ENCODE data around the gene CAMSAP1.

DNA sequence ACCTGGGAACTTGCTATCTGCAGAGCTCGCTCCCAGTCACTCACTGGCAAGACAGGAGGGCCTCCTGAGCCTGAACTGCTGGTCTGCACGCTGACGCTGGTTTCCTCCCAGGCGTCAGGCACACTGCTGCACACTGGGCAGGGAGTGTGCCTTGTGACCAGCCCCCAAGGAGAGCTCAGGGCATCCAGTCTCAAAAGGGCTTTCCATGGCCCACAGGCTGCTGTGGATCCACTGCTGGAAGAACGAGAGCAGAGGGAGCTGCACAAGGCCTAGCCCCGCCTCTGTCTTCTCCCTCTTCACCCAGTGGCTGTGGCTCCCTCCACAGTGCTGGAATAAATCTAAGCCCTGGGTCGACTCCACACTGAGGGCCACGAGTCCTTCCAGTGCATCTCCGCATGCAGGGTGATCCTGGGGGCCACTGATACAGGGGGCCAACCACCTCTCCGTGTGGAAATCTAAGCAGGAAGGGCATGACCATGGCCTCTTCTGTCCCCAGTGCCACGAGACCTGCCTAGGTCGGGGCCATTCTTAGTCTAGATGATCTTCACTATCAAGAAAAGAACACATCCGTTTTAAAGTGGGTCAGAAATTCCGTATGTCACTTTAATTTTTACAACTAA, 93.6 kb downstream of the CAMSAP1 start:
- TF ChIP-seq, protein P1, sequence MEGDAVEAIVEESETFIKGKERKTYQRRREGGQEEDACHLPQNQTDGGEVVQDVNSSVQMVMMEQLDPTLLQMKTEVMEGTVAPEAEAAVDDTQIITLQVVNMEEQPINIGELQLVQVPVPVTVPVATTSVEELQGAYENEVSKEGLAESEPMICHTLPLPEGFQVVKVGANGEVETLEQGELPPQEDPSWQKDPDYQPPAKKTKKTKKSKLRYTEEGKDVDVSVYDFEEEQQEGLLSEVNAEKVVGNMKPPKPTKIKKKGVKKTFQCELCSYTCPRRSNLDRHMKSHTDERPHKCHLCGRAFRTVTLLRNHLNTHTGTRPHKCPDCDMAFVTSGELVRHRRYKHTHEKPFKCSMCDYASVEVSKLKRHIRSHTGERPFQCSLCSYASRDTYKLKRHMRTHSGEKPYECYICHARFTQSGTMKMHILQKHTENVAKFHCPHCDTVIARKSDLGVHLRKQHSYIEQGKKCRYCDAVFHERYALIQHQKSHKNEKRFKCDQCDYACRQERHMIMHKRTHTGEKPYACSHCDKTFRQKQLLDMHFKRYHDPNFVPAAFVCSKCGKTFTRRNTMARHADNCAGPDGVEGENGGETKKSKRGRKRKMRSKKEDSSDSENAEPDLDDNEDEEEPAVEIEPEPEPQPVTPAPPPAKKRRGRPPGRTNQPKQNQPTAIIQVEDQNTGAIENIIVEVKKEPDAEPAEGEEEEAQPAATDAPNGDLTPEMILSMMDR (tag by site-specific recombination; IDR thresholded peaks at IDR 0.05) = no peak
- TF ChIP-seq ZBTB20 (tag by site-specific recombination; IDR thresholded peaks at IDR 0.05) (no peak), ZNF830 (tag by site-specific recombination; IDR thresholded peaks at IDR 0.05; ENCODE audit: low read depth) (no peak), ZNF274 (IDR thresholded peaks at IDR 0.05; ENCODE audit: low read length) (no peak), ZNF274 (tag by site-specific recombination; IDR thresholded peaks at IDR 0.05; ENCODE audit: borderline replicate concordance) (no peak), SP2 (tag by site-specific recombination; IDR thresholded peaks at IDR 0.05) (no peak), ZNF768 (tag by site-specific recombination; IDR thresholded peaks at IDR 0.05) (no peak)
- TF ChIP-seq, protein P2, sequence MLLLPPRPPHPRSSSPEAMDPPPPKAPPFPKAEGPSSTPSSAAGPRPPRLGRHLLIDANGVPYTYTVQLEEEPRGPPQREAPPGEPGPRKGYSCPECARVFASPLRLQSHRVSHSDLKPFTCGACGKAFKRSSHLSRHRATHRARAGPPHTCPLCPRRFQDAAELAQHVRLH (tag by site-specific recombination; IDR thresholded peaks at IDR 0.05) = no peak
- TF ChIP-seq, protein P3, sequence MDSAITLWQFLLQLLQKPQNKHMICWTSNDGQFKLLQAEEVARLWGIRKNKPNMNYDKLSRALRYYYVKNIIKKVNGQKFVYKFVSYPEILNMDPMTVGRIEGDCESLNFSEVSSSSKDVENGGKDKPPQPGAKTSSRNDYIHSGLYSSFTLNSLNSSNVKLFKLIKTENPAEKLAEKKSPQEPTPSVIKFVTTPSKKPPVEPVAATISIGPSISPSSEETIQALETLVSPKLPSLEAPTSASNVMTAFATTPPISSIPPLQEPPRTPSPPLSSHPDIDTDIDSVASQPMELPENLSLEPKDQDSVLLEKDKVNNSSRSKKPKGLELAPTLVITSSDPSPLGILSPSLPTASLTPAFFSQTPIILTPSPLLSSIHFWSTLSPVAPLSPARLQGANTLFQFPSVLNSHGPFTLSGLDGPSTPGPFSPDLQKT (IDR thresholded peaks at IDR 0.05; ENCODE audit: borderline replicate concordance, low read depth, low read length) = no peak
